WTC11 (cell line): ENCODE measurements around the gene TLX1. TPM values are rescaled to one million over a fixed set of nuclear protein-coding genes. Genes with fewer than 3 reads are reported as not detected.

Experiments
- ATAC-seq: fragments of 200-7000 bp; cut with Tn5 transposase; 2 replicates; pipeline ENCODE4 v1.10.0; 2021; ENCODE audit warnings: mild to moderate bottlenecking, moderate library complexity
- CTCF ChIA-PET: fragments of 300-600 bp; sonication (Branson Sonifier 250); formaldehyde crosslinking; loops from one replicate; lab custom pipeline; 2021; ENCODE audit warnings: antibody characterized with exemption; lab: Charles Lee
- POLR2A ChIA-PET: fragments of 350-600 bp; sonication (Branson Sonifier 250); formaldehyde crosslinking; loops from one replicate; lab custom pipeline; 2021; ENCODE audit warnings: antibody characterized with exemption; lab: Charles Lee
- DNase-seq: peaks from one replicate; pipeline ENCODE4 v3.0.0; 2021; ENCODE audit warnings: low spot score
- H3K27ac Mint-ChIP-seq: 2 replicates; pipeline ENCODE4 v1.8.0; 2021; ENCODE audit warnings: mixed read lengths
- H3K27me3 Mint-ChIP-seq: 2 replicates; pipeline ENCODE4 v1.8.0; 2021; ENCODE audit warnings: low read depth, mild to moderate bottlenecking, moderate library complexity, mixed read lengths
- H3K36me3 Mint-ChIP-seq: 2 replicates; pipeline ENCODE4 v1.8.0; 2021; ENCODE audit warnings: mixed read lengths
- H3K4me1 Mint-ChIP-seq: 2 replicates; pipeline ENCODE4 v1.8.0; 2022; ENCODE audit warnings: mixed read lengths
- H3K4me3 Mint-ChIP-seq: 2 replicates; pipeline ENCODE4 v1.8.0; 2021; ENCODE audit warnings: mild to moderate bottlenecking, moderate library complexity, mixed read lengths
- H3K9me3 Mint-ChIP-seq: 2 replicates; pipeline ENCODE4 v1.8.0; 2021; ENCODE audit warnings: mixed read lengths
- AR ChIP-seq: fragments of 250-450 bp; sonication (Bioruptor Pico); IDR thresholded peaks from 2 replicates; pipeline ENCODE4 v1.9.0; 2021; ENCODE audit warnings: mild to moderate bottlenecking
- ATF2 ChIP-seq: sonication (generic); formaldehyde crosslinking; IDR thresholded peaks from 2 replicates; pipeline ENCODE4 v1.8.1; 2022; ENCODE audit warnings: low read depth, missing genetic modification reagents, borderline replicate concordance
- ATF3 ChIP-seq: sonication (generic); formaldehyde crosslinking; conservative IDR thresholded peaks from 2 replicates; pipeline ENCODE4 v1.8.1; 2022; ENCODE audit warnings: mild to moderate bottlenecking, missing genetic modification reagents
- CREB1 ChIP-seq: sonication (generic); formaldehyde crosslinking; IDR thresholded peaks from 2 replicates; pipeline ENCODE4 v1.8.0; 2023; ENCODE audit warnings: mild to moderate bottlenecking, missing genetic modification reagents
- E2F5 ChIP-seq: sonication (generic); formaldehyde crosslinking; IDR thresholded peaks from 2 replicates; pipeline ENCODE4 v1.8.1; 2022; ENCODE audit warnings: mild to moderate bottlenecking, moderate library complexity, missing genetic modification reagents
- GTF2I ChIP-seq: fragments of 250-450 bp; sonication (Bioruptor Pico); conservative IDR thresholded peaks from 2 replicates; pipeline ENCODE4 v1.4.0; 2021; ENCODE audit warnings: mild to moderate bottlenecking
- HMGA2 ChIP-seq: fragments of 250-450 bp; sonication (Bioruptor Pico); IDR thresholded peaks from 2 replicates; pipeline ENCODE4 v1.4.0; 2021; ENCODE audit warnings: mild to moderate bottlenecking, moderate library complexity
- KAT7 ChIP-seq: sonication (generic); formaldehyde crosslinking; IDR thresholded peaks from 2 replicates; pipeline ENCODE4 v1.8.1; 2023; ENCODE audit warnings: missing genetic modification reagents, mild to moderate bottlenecking, borderline replicate concordance
- MYBL2 ChIP-seq: sonication (generic); formaldehyde crosslinking; IDR thresholded peaks from 2 replicates; pipeline ENCODE4 v1.8.1; 2023; ENCODE audit warnings: mild to moderate bottlenecking, moderate library complexity, missing genetic modification reagents
- NFE2L1 ChIP-seq: sonication (generic); formaldehyde crosslinking; IDR thresholded peaks from 2 replicates; pipeline ENCODE4 v1.8.1; 2023; ENCODE audit warnings: missing genetic modification reagents
- NFYB ChIP-seq: sonication (generic); formaldehyde crosslinking; conservative IDR thresholded peaks from 2 replicates; pipeline ENCODE4 v1.8.0; 2022; ENCODE audit warnings: low read depth, missing genetic modification reagents
- NR1H2 ChIP-seq: sonication (generic); formaldehyde crosslinking; IDR thresholded peaks from 2 replicates; pipeline ENCODE4 v1.9.0; 2021; ENCODE audit warnings: mild to moderate bottlenecking, moderate library complexity, missing genetic modification reagents
- NR2C2 ChIP-seq: sonication (generic); formaldehyde crosslinking; IDR thresholded peaks from 2 replicates; pipeline ENCODE4 v1.8.0; 2022; ENCODE audit warnings: mild to moderate bottlenecking, missing genetic modification reagents
- OVOL2 ChIP-seq: fragments of 250-450 bp; sonication (Bioruptor Pico); IDR thresholded peaks from 2 replicates; pipeline ENCODE4 v1.9.0; 2021; ENCODE audit warnings: mild to moderate bottlenecking, borderline replicate concordance
- RELA ChIP-seq: sonication (generic); formaldehyde crosslinking; IDR thresholded peaks from 2 replicates; pipeline ENCODE4 v1.8.1; 2022; ENCODE audit warnings: missing genetic modification reagents, mild to moderate bottlenecking, borderline replicate concordance
- RORB ChIP-seq: fragments of 250-450 bp; sonication (Bioruptor Pico); IDR thresholded peaks from 2 replicates; pipeline ENCODE4 v1.9.0; 2021; ENCODE audit warnings: mild to moderate bottlenecking
- TCF7 ChIP-seq: sonication (generic); formaldehyde crosslinking; IDR thresholded peaks from 2 replicates; pipeline ENCODE4 v1.8.0; 2022; ENCODE audit warnings: mild to moderate bottlenecking, low read depth, missing genetic modification reagents, moderate library complexity
- TEAD1 ChIP-seq: sonication (generic); formaldehyde crosslinking; IDR thresholded peaks from 2 replicates; pipeline ENCODE4 v1.8.0; 2022; ENCODE audit warnings: mild to moderate bottlenecking, missing genetic modification reagents
- ZNF219 ChIP-seq: sonication (generic); formaldehyde crosslinking; IDR thresholded peaks from 2 replicates; pipeline ENCODE4 v1.8.0; 2023; ENCODE audit warnings: missing genetic modification reagents, mild to moderate bottlenecking, borderline replicate concordance
- ZNF263 ChIP-seq: sonication (generic); formaldehyde crosslinking; IDR thresholded peaks from 2 replicates; pipeline ENCODE4 v1.8.1; 2022; ENCODE audit warnings: low read depth, mild to moderate bottlenecking, moderate library complexity, missing genetic modification reagents
- ZNF396 ChIP-seq: fragments of 250-450 bp; sonication (Bioruptor Pico); IDR thresholded peaks from 2 replicates; pipeline ENCODE4 v1.8.0; 2021; ENCODE audit warnings: mild to moderate bottlenecking, moderate library complexity, borderline replicate concordance
- ZNF512 ChIP-seq: sonication (generic); formaldehyde crosslinking; IDR thresholded peaks from 2 replicates; pipeline ENCODE4 v1.8.1; 2022; ENCODE audit warnings: missing genetic modification reagents, borderline replicate concordance
- total RNA-seq: library from RNA; stranded (reverse); gene quantifications from 3 replicates; pipeline ENCODE4 v1.2.3, GENCODE V29; 2021
- TF ChIP-seq, protein P1 (sequence below): sonication (generic); formaldehyde crosslinking; IDR thresholded peaks from 2 replicates; pipeline ENCODE4 v1.8.0; 2023; ENCODE audit warnings: missing genetic modification reagents
- TF ChIP-seq, protein P2 (sequence below): sonication (generic); formaldehyde crosslinking; IDR thresholded peaks from 2 replicates; pipeline ENCODE4 v1.8.1; 2023; ENCODE audit warnings: mild to moderate bottlenecking, missing genetic modification reagents
- TF ChIP-seq, protein P3 (sequence below): sonication (generic); formaldehyde crosslinking; IDR thresholded peaks from 2 replicates; pipeline ENCODE4 v1.8.0; 2022; ENCODE audit warnings: mild to moderate bottlenecking, missing genetic modification reagents

TLX1 gene
- total RNA-seq, 1 experiment from 2014 or later, result 4.6 TPM

- DNase-seq (no peak), ATAC-seq (no peak)
- H3K27me3 Mint-ChIP-seq, result peaks cover 98% of the 10 kb centered on the region
- ChIA-PET POLR2A (no interaction called here), CTCF (interaction anchor here (1.3 to 17.0 kb wide), 3 partner anchors 11 to 35 kb away, joined by 4 to 219 read pairs (median 41); no protein-coding TSS in a partner anchor)
- H3K36me3 Mint-ChIP-seq, result no peaks in the 10 kb centered on the region
- no peak overlapping the region for H3K27ac Mint-ChIP-seq
- TF ChIP-seq NFE2L1, result no peak
- no peak for TF ChIP-seq RORB (CRISPR knock-in tag)
- TF ChIP-seq TCF7 (CRISPR knock-in tag), result no peak
- no peak for TF ChIP-seq ATF3
- TF ChIP-seq, protein P1, sequence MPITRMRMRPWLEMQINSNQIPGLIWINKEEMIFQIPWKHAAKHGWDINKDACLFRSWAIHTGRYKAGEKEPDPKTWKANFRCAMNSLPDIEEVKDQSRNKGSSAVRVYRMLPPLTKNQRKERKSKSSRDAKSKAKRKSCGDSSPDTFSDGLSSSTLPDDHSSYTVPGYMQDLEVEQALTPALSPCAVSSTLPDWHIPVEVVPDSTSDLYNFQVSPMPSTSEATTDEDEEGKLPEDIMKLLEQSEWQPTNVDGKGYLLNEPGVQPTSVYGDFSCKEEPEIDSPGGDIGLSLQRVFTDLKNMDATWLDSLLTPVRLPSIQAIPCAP (CRISPR knock-in tag), result no peak
- no peak for TF ChIP-seq ZNF263 (CRISPR knock-in tag)
- TF ChIP-seq TEAD1, result no peak
- TF ChIP-seq AR (CRISPR knock-in tag), result no peak
- TF ChIP-seq NR2C2, result no peak
- no peak for TF ChIP-seq OVOL2 (CRISPR knock-in tag)
- no peak for TF ChIP-seq MYBL2 (CRISPR knock-in tag)
- TF ChIP-seq, protein P2, sequence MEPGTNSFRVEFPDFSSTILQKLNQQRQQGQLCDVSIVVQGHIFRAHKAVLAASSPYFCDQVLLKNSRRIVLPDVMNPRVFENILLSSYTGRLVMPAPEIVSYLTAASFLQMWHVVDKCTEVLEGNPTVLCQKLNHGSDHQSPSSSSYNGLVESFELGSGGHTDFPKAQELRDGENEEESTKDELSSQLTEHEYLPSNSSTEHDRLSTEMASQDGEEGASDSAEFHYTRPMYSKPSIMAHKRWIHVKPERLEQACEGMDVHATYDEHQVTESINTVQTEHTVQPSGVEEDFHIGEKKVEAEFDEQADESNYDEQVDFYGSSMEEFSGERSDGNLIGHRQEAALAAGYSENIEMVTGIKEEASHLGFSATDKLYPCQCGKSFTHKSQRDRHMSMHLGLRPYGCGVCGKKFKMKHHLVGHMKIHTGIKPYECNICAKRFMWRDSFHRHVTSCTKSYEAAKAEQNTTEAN, result no peak
- no peak for TF ChIP-seq ATF2
- TF ChIP-seq, protein P3, sequence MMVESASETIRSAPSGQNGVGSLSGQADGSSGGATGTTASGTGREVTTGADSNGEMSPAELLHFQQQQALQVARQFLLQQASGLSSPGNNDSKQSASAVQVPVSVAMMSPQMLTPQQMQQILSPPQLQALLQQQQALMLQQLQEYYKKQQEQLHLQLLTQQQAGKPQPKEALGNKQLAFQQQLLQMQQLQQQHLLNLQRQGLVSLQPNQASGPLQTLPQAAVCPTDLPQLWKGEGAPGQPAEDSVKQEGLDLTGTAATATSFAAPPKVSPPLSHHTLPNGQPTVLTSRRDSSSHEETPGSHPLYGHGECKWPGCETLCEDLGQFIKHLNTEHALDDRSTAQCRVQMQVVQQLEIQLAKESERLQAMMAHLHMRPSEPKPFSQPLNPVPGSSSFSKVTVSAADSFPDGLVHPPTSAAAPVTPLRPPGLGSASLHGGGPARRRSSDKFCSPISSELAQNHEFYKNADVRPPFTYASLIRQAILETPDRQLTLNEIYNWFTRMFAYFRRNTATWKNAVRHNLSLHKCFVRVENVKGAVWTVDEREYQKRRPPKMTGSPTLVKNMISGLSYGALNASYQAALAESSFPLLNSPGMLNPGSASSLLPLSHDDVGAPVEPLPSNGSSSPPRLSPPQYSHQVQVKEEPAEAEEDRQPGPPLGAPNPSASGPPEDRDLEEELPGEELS (CRISPR knock-in tag), result no peak
- H3K4me1 Mint-ChIP-seq, result peaks cover 30% of the 10 kb centered on the region
- H3K4me3 Mint-ChIP-seq, result no peak overlapping the region
- H3K9me3 Mint-ChIP-seq, result no peaks in the 10 kb centered on the region
Measured at GRCh38 chr10:101130141-101130540, 959 bp upstream of the TLX1 start.

- ChIA-PET CTCF (interaction anchor here (0.6 to 17.0 kb wide), 13 partner anchors 9 to 113 kb away, joined by 3 to 219 read pairs (median 5); no protein-coding TSS in a partner anchor), POLR2A (interaction anchor here (0.6 kb wide), 2 partner anchors 70 to 306 kb away, joined by 3 to 4 read pairs; partner anchors contain the start of gene KAZALD1)
- Mint-ChIP-seq H3K27ac (no peak overlapping the region), H3K27me3 (peaks cover 98% of the 10 kb centered on the region), H3K4me1 (peaks cover 37% of the 10 kb centered on the region), H3K9me3 (no peaks in the 10 kb centered on the region), H3K36me3 (no peaks in the 10 kb centered on the region), H3K4me3 (peak overlapping the region; percentile 59)
- ATAC-seq, result peak; percentile 3; the same call in 1 of the 2 replicates
- DNase-seq, result no peak
- no peak for TF ChIP-seq HMGA2
- TF ChIP-seq E2F5 (CRISPR knock-in tag), result no peak
- TF ChIP-seq CREB1 (CRISPR knock-in tag), result no peak
- no peak for TF ChIP-seq NR1H2 (CRISPR knock-in tag)
- no peak for TF ChIP-seq ZNF219 (CRISPR knock-in tag)
- no peak for TF ChIP-seq GTF2I
- TF ChIP-seq ZNF512 (CRISPR knock-in tag), result no peak
- no peak for TF ChIP-seq RELA
- TF ChIP-seq NFYB, result no peak
- no peak for TF ChIP-seq ZNF396 (CRISPR knock-in tag)
- no peak for TF ChIP-seq KAT7 (CRISPR knock-in tag)
Measured at GRCh38 chr10:101131962-101132635, 999 bp downstream of the TLX1 start.
